GM12878 (cell line): ENCODE data around the gene URB1. TPM values are rescaled to one million over a fixed set of nuclear protein-coding genes. Genes with fewer than 3 reads are reported as not detected.

ENCODE experiments used
- ATAC-seq: fragments of 200-7000 bp; cut with Tn5 transposase; 3 replicates; pipeline ENCODE4 v1.9.1; 2020; ENCODE audit warnings: mild to moderate bottlenecking, moderate library complexity
- BruUV-seq: library from RNA; stranded (reverse); fragments of 400-500 nt; replicated peaks from 2 replicates; lab custom pipeline; 2021; lab: Mats Ljungman, UMichigan
- CTCF ChIA-PET: fragments of 300-600 bp; sonication (Branson Sonifier 250); formaldehyde crosslinking; extraction: SDS; loops from one replicate; lab custom pipeline; 2021; ENCODE audit warnings: inconsistent platforms; lab: Yijun Ruan, JAX
- POLR2A ChIA-PET: fragments of 350-600 bp; formaldehyde crosslinking; extraction: SDS; loops from one replicate; lab custom pipeline; 2021; ENCODE audit warnings: inconsistent platforms; lab: Charles Lee
- RAD21 ChIA-PET: fragments of 300-600 bp; sonication (Branson Sonifier 250); formaldehyde crosslinking; loops from one replicate; lab custom pipeline; 2023; ENCODE audit warnings: antibody characterized with exemption; ENCODE audit not compliant: unreplicated experiment; lab: Charles Lee
- SMC1A ChIA-PET: fragments of 300-600 bp; sonication (Branson Sonifier 250); formaldehyde crosslinking; loops from one replicate; lab custom pipeline; 2023; ENCODE audit not compliant: unreplicated experiment, uncharacterized antibody; lab: Charles Lee
- DNase-seq: peaks from one replicate; pipeline ENCODE4 v3.0.0-alpha.2; 2011; ENCODE audit warnings: low read depth, low spot score
- FAIRE-seq: peaks from 3 replicates; lab custom pipeline; 2011; peaks lifted over from hg19 to GRCh38; lab: Jason Lieb, UNC
- H2AFZ ChIP-seq: 2 replicates; pipeline ENCODE4 v1.6.0; 2011; ENCODE audit warnings: low read depth, low read length, control low read depth; ENCODE audit not compliant: control insufficient read depth
- H3K27ac ChIP-seq: 2 replicates; pipeline ENCODE4 v1.5.1; 2011; ENCODE audit warnings: control low read depth; ENCODE audit not compliant: control insufficient read depth, insufficient read depth
- H3K27me3 ChIP-seq, 2 experiments: replicated peaks in 1 of 2; 2 replicates each; pipeline versions ENCODE4 v1.6.0 to v1.6.1; 2011; ENCODE audit warnings: low read length in 1 of 2; ENCODE audit not compliant: control insufficient read depth in 2 of 2, insufficient read depth in 2 of 2
- H3K36me3 ChIP-seq, 2 experiments: 2 replicates each; pipeline ENCODE4 v1.5.1; 2011; ENCODE audit warnings: low read length in 1 of 2; ENCODE audit not compliant: control insufficient read depth in 2 of 2, insufficient read depth in 2 of 2
- H3K4me1 ChIP-seq: 2 replicates; pipeline ENCODE4 v1.6.1; 2011; ENCODE audit warnings: mild to moderate bottlenecking, low read length, moderate library complexity, mixed read lengths; ENCODE audit not compliant: control insufficient read depth, insufficient read depth
- H3K4me2 ChIP-seq: 2 replicates; pipeline ENCODE4 v1.6.0; 2011; ENCODE audit warnings: control low read depth; ENCODE audit not compliant: control insufficient read depth, insufficient read depth
- H3K4me3 ChIP-seq: fragments of 200-600 bp; sonication (generic); 2 replicates; pipeline ENCODE4 v1.5.1; 2016
- H3K79me2 ChIP-seq: 2 replicates; pipeline ENCODE4 v1.6.0; 2011; ENCODE audit warnings: low read length; ENCODE audit not compliant: control insufficient read depth, insufficient read depth
- H3K9ac ChIP-seq: 2 replicates; pipeline ENCODE4 v1.8.0; 2011; ENCODE audit warnings: low read length, control low read depth, mixed read lengths; ENCODE audit not compliant: control insufficient read depth, insufficient read depth
- H3K9me3 ChIP-seq: replicated peaks from 3 replicates; pipeline ENCODE4 v1.5.1; 2011; ENCODE audit warnings: mild to moderate bottlenecking, low read length; ENCODE audit not compliant: control insufficient read depth, insufficient read depth
- H4K20me1 ChIP-seq: 2 replicates; pipeline ENCODE4 v1.6.0; 2011; ENCODE audit not compliant: control insufficient read depth, insufficient read depth
- CEBPB ChIP-seq, 2 experiments: fragments of 150-350 bp in 1 of 2; IDR thresholded peaks; 2 replicates each; pipeline ENCODE4 v1.6.1; 2012 to 2014; ENCODE audit warnings: low read depth in 2 of 2, low read length in 2 of 2, borderline replicate concordance in 1 of 2, inconsistent platforms in 1 of 2
- HSF1 ChIP-seq: fragments of 150-350 bp; IDR thresholded peaks from 2 replicates; pipeline ENCODE4 v1.6.1; 2014; ENCODE audit warnings: mild to moderate bottlenecking, low read depth, low read length
- POLR2AphosphoS5 ChIP-seq: IDR thresholded peaks from 2 replicates; pipeline ENCODE4 v1.6.1; 2011; ENCODE audit warnings: mild to moderate bottlenecking, low read length, inconsistent platforms
- PRDM15 ChIP-seq: fragments of 450-650 bp; formaldehyde crosslinking; IDR thresholded peaks from 2 replicates; pipeline ENCODE4 v1.4.0; 2020; ENCODE audit warnings: mild to moderate bottlenecking, moderate library complexity
- SKIL ChIP-seq: fragments of 450-650 bp; IDR thresholded peaks from 2 replicates; pipeline ENCODE4 v1.6.1; 2017; ENCODE audit warnings: mild to moderate bottlenecking, low read depth, inconsistent platforms; ENCODE audit not compliant: poor library complexity, severe bottlenecking
- YBX1 ChIP-seq: fragments of 450-650 bp; IDR thresholded peaks from 2 replicates; pipeline ENCODE4 v1.6.1; 2016; ENCODE audit warnings: antibody characterized with exemption
- YY1 ChIP-seq: IDR thresholded peaks from 2 replicates; pipeline ENCODE4 v1.6.1; 2011; ENCODE audit warnings: low read depth, mild to moderate bottlenecking, low read length
- WGBS: methylation state at CpG from one replicate; pipeline ENCODE4 v1.1.6; 2016; ENCODE audit warnings: low lambda C conversion rate; ENCODE audit not compliant: insufficient replicate concordance, insufficient coverage; ENCODE audit errors: missing lambda C conversion rate; 5-methylcytosine and 5-hydroxymethylcytosine counted together
- in situ Hi-C: fragments of 300-500 bp; cut with MboI; formaldehyde crosslinking; loops from 9 replicates; pipeline ENCODE4 v1.14.3; 2018; ENCODE audit warnings: mixed read lengths
- intact Hi-C: fragments of 100-400 bp; cut with micrococcal nuclease; formaldehyde crosslinking; loops from one replicate; pipeline ENCODE4 v1.14.2; 2022; ENCODE audit not compliant: unreplicated experiment
- polyA plus RNA-seq, 11 experiments: library from polyadenylated mRNA; depleted of rRNA in 4 of 11; unstranded in 6 of 11; stranded (reverse) in 5 of 11; fragments of >200 nt; fragmentation: Nextera tagmentation in 4 of 11; fragmentation: Illumina TruSeq in 1 of 11; extraction: Ambion mirVana in 4 of 11; extraction: Trizol in 1 of 11; gene quantifications; 1 replicate in 1 of 11; 2 replicates in 10 of 11; pipeline versions ENCODE4 v1.2.1 to v1.2.3, GENCODE V29; 2011 to 2016; ENCODE audit warnings: inconsistent platforms in 2 of 11, missing spikeins in 2 of 11, low read depth in 1 of 11
- total RNA-seq, 4 experiments: library from RNA; depleted of rRNA in 3 of 4; stranded (reverse); fragments of >200 nt in 3 of 4; fragmentation: Illumina TruSeq in 1 of 4; extraction: Trizol in 1 of 4; gene quantifications; 2 replicates each; pipeline versions ENCODE4 v1.2.1 to v1.2.3, GENCODE V29; 2013 to 2021

Gene URB1
- total and polyA plus RNA-seq, 10 of the 15 experiments (the other 5 are each of a cell fraction or from before 2014, with no cell fraction given), result 0.56 to 23.2 (median 8.9) TPM

- TF ChIP-seq PRDM15 (CRISPR knock-in tag), result no peak
- TF ChIP-seq YBX1, result no peak
- TF ChIP-seq SKIL, result no peak
- TF ChIP-seq POLR2AphosphoS5, result no peak
Observed at GRCh38 chr21:32425628-32426027, 32.8 kb upstream of the URB1 start (continued).

- no peak for DNase-seq
- Histone ChIP-seq H3K27me3 (no peaks in the 10 kb centered on the region), H4K20me1 (no peaks in the 10 kb centered on the region), H3K36me3 (no peaks in the 10 kb centered on the region), H3K27ac (no peak overlapping the region), H3K4me3 (no peak overlapping the region), H3K79me2 (no peaks in the 10 kb centered on the region), H3K9ac (no peak overlapping the region), H3K4me1 (no peaks in the 10 kb centered on the region), H2AFZ (no peak overlapping the region), H3K4me2 (no peak overlapping the region)
- no peak for ATAC-seq
- ChIA-PET RAD21 (interaction anchor here (0.6 kb wide), 1 partner anchor 175 kb away, joined by 3 read pairs; no protein-coding TSS in a partner anchor), SMC1A (no interaction called here)
- 38% methylated on average over 5 of the region's 5 CpGs for WGBS
- FAIRE-seq, result no peak
- intact Hi-C loops, result no loop called here
- TF ChIP-seq CEBPB (IDR thresholded peaks at IDR 0.05; ENCODE audit: borderline replicate concordance in 1 of 2, low read depth in 2 of 2, low read length in 2 of 2) (no peak), YY1 (no peak), HSF1 (no peak)
- TF ChIP-seq, all 136 proteins: peak for 0
- in situ Hi-C loops, result no loop called here
- CTCF ChIA-PET, result no interaction called here
- no peaks in the 10 kb centered on the region for H3K9me3 ChIP-seq
- BruUV-seq, result no TSS peak
- POLR2A ChIA-PET, result no interaction called here
Observed at GRCh38 chr21:32424674-32425073, 31.9 kb upstream of the URB1 start.
